ENCODE results near the gene CFAP107. TPM values are rescaled to one million over a fixed set of nuclear protein-coding genes. Genes with fewer than 3 reads are reported as not detected.
"Not testable (repeated sequence)": the region's sequence is repeated elsewhere in the genome, so short reads cannot be mapped to it uniquely, and the experiment has no call there.

Gene CFAP107
- total RNA-seq, 4 donors from 2014 or later, result not detected

GRCh38 chr1:12775443-12775842 is 29.4 kb downstream of the CFAP107 start:
- H3K27me3 ChIP-seq, result no peaks in the 10 kb centered on the region
- H3K9me3 ChIP-seq, result peaks cover 0 to 10% (median 0%) of the 10 kb centered on the region in 4 donors
- H3K36me3 ChIP-seq, result no peaks in the 10 kb centered on the region
- H3K4me3 ChIP-seq, result no peak overlapping the region
- DNase-seq (ENCODE audit: low spot score in 2 of 2), result no peak
- H3K4me1 ChIP-seq, result no peaks in the 10 kb centered on the region
- no peak overlapping the region for H3K27ac ChIP-seq
- no peak for TF ChIP-seq CTCF (IDR thresholded peaks at IDR 0.05)
- TF ChIP-seq POLR2A (IDR thresholded peaks at IDR 0.05), result no peak
- TF ChIP-seq EP300 (IDR thresholded peaks at IDR 0.05), result no peak
- 75 to 80% methylated on average over 8 of the region's 8 CpGs for WGBS, 2 donors

GRCh38 chr1:12776801-12777557 is 31.0 kb downstream of the CFAP107 start:
- Histone ChIP-seq H3K36me3 (no peaks in the 10 kb centered on the region), H3K27me3 (no peaks in the 10 kb centered on the region), H3K27ac (no peak overlapping the region), H3K4me3 (no peak overlapping the region), H3K4me1 (no peaks in the 10 kb centered on the region), H3K9me3 (peaks cover 0 to 10% (median 0%) of the 10 kb centered on the region in 4 donors)
- 89 to 92% methylated on average over 15 of the region's 15 CpGs for WGBS, 2 donors
- TF ChIP-seq POLR2A (IDR thresholded peaks at IDR 0.05), result no peak
- no peak for TF ChIP-seq CTCF (IDR thresholded peaks at IDR 0.05)
- no peak for TF ChIP-seq EP300 (IDR thresholded peaks at IDR 0.05)
- DNase-seq (ENCODE audit: low spot score in 2 of 2), result no peak

- WGBS, 2 donors, result 62 to 79% methylated on average over 4 of the region's 4 CpGs
- TF ChIP-seq EP300 (IDR thresholded peaks at IDR 0.05) (no peak), POLR2A (IDR thresholded peaks at IDR 0.05) (no peak), CTCF (IDR thresholded peaks at IDR 0.05) (no peak)
- no peak for DNase-seq (ENCODE audit: low spot score in 2 of 2)
- H3K4me1 ChIP-seq, result no peaks in the 10 kb centered on the region
- H3K36me3 ChIP-seq, result no peaks in the 10 kb centered on the region
- H3K27me3 ChIP-seq, result no peaks in the 10 kb centered on the region
- H3K27ac ChIP-seq, result no peak overlapping the region
- H3K9me3 ChIP-seq, result peaks cover 0 to 10% (median 0%) of the 10 kb centered on the region in 4 donors
- H3K4me3 ChIP-seq, result no peak overlapping the region
Measured at GRCh38 chr1:12778061-12778460, 32.1 kb downstream of the CFAP107 start.

- no peaks in the 10 kb centered on the region for H3K4me1 ChIP-seq
- TF ChIP-seq POLR2A (IDR thresholded peaks at IDR 0.05) (no peak), CTCF (IDR thresholded peaks at IDR 0.05) (no peak), EP300 (IDR thresholded peaks at IDR 0.05) (no peak)
- WGBS, 2 donors, result 81% methylated on average over 6 of the region's 6 CpGs
Measured at GRCh38 chr1:12778907-12779306, 32.9 kb downstream of the CFAP107 start.

GRCh38 chr1:12781488-12781887 is 35.5 kb downstream of the CFAP107 start:
- not testable (repeated sequence) for H3K27me3 ChIP-seq; H3K4me3 ChIP-seq; DNase-seq (ENCODE audit: low spot score in 2 of 2); H3K36me3 ChIP-seq; H3K4me1 ChIP-seq; H3K27ac ChIP-seq
- H3K9me3 ChIP-seq, result peaks cover 0 to 33% (median 0%) of the 10 kb centered on the region in 4 donors
- WGBS, 2 donors, result 63 to 68% methylated on average over 5 of the region's 5 CpGs

More at GRCh38 chr1:12778907-12779306, 32.9 kb downstream of the CFAP107 start:
- Histone ChIP-seq H3K27ac (no peak overlapping the region), H3K4me3 (no peak overlapping the region), H3K36me3 (no peaks in the 10 kb centered on the region), H3K9me3 (peaks cover 0 to 13% (median 0%) of the 10 kb centered on the region in 4 donors), H3K27me3 (no peaks in the 10 kb centered on the region)
- no peak for DNase-seq (ENCODE audit: low spot score in 2 of 2)

- not testable (repeated sequence) for H3K27ac ChIP-seq; H3K27me3 ChIP-seq; H3K4me3 ChIP-seq; DNase-seq (ENCODE audit: low spot score in 2 of 2); H3K4me1 ChIP-seq; H3K36me3 ChIP-seq
- WGBS, 2 donors, result 32 to 52% methylated on average over 6 of the region's 7 CpGs
- peaks cover 0 to 35% (median 0%) of the 10 kb centered on the region in 4 donors for H3K9me3 ChIP-seq
Measured at GRCh38 chr1:12783783-12784182, 37.8 kb downstream of the CFAP107 start.

- H3K36me3 ChIP-seq; H3K4me3 ChIP-seq; H3K27ac ChIP-seq; DNase-seq (ENCODE audit: low spot score in 2 of 2); H3K4me1 ChIP-seq; H3K27me3 ChIP-seq: not testable (repeated sequence)
- peaks cover 0 to 35% (median 0%) of the 10 kb centered on the region in 4 donors for H3K9me3 ChIP-seq
- 94 to 96% methylated on average over 7 of the region's 8 CpGs for WGBS, 2 donors
Measured at GRCh38 chr1:12784729-12785128, 38.7 kb downstream of the CFAP107 start.

GRCh38 chr1:12791097-12791496 is 45.1 kb downstream of the CFAP107 start, which contains the start of gene PRAMEF1:
PRAMEF1 (plus strand) TSS chr1:12791397; CDS start chr1:12793228, 1,831 bp downstream.
- DNase-seq (ENCODE audit: low spot score in 2 of 2); H3K27me3 ChIP-seq; H3K4me3 ChIP-seq; H3K4me1 ChIP-seq; H3K9me3 ChIP-seq; H3K36me3 ChIP-seq; H3K27ac ChIP-seq: not testable (repeated sequence)
- 70 to 76% methylated on average over 3 to 4 of the region's 5 CpGs for WGBS, 2 donors

Data from tibial nerve (tissue), 4 donors.